H1 (cell line): Measurements from ENCODE around the gene SFMBT2. TPM values are rescaled to one million over a fixed set of nuclear protein-coding genes. Genes with fewer than 3 reads are reported as not detected.

Experiments
- CTCF ChIA-PET: fragments of 300-600 bp; sonication (Branson Sonifier 250); formaldehyde crosslinking; loops from one replicate; lab custom pipeline; 2021; ENCODE audit not compliant: partially characterized antibody; lab: Charles Lee
- POLR2A ChIA-PET: fragments of 300-600 bp; sonication (Branson Sonifier 250); formaldehyde crosslinking; loops from one replicate; lab custom pipeline; 2021; ENCODE audit warnings: inconsistent platforms; ENCODE audit not compliant: partially characterized antibody; lab: Charles Lee
- DNase-seq, 2 experiments: peaks; one replicate each; pipeline versions ENCODE4 v3.0.0 to v3.0.0-alpha.2; 2010 to 2022; ENCODE audit warnings: low spot score in 2 of 2, low read depth in 1 of 2, mixed read lengths in 1 of 2
- FAIRE-seq: peaks from 2 replicates; lab custom pipeline; 2011; peaks lifted over from hg19 to GRCh38; lab: Jason Lieb, UNC
- H2AFZ ChIP-seq: 2 replicates; pipeline ENCODE4 v1.8.1; 2012; ENCODE audit warnings: low read length, inconsistent platforms
- H2AK5ac ChIP-seq: 2 replicates; pipeline ENCODE4 v1.6.1; 2013; ENCODE audit warnings: low read depth, low read length
- H2BK120ac ChIP-seq: replicated peaks from 2 replicates; pipeline ENCODE3; 2013; ENCODE audit warnings: low read depth, low read length, inconsistent platforms
- H2BK12ac ChIP-seq: 2 replicates; pipeline ENCODE4 v1.6.1; 2013; ENCODE audit warnings: low read depth, low read length
- H2BK15ac ChIP-seq: 2 replicates; pipeline ENCODE4 v1.6.1; 2013; ENCODE audit warnings: low read length
- H2BK20ac ChIP-seq: 2 replicates; pipeline ENCODE4 v1.6.1; 2013; ENCODE audit warnings: low read length
- H2BK5ac ChIP-seq: 2 replicates; pipeline ENCODE4 v1.6.1; 2013; ENCODE audit warnings: low read depth, low read length
- H3K14ac ChIP-seq: 2 replicates; pipeline ENCODE4 v1.6.1; 2013; ENCODE audit warnings: inconsistent platforms; ENCODE audit not compliant: insufficient read length
- H3K18ac ChIP-seq: 2 replicates; pipeline ENCODE4 v1.6.1; 2013; ENCODE audit warnings: low read length; ENCODE audit errors: extremely low read depth
- H3K23ac ChIP-seq: 2 replicates; pipeline ENCODE4 v1.6.1; 2013; ENCODE audit warnings: inconsistent platforms; ENCODE audit not compliant: insufficient read length
- H3K23me2 ChIP-seq: 2 replicates; pipeline ENCODE4 v1.6.1; 2013; ENCODE audit warnings: low read depth, low read length
- H3K27ac ChIP-seq: 2 replicates; pipeline ENCODE4 v1.6.1; 2011; ENCODE audit warnings: low read depth, low read length, inconsistent platforms
- H3K27me3 ChIP-seq, 4 experiments: replicated peaks in 1 of 4; 1 replicate in 1 of 4; 2 replicates in 3 of 4; pipeline versions ENCODE4 v1.6.1 to v1.8.1; 2011 to 2013; ENCODE audit warnings: low read length in 3 of 4, mild to moderate bottlenecking in 3 of 4, inconsistent platforms in 2 of 4, mixed read lengths in 2 of 4, moderate library complexity in 1 of 4; ENCODE audit not compliant: control insufficient read depth in 3 of 4, insufficient read depth in 3 of 4; ENCODE audit errors: extremely low read depth in 1 of 4
- H3K36me3 ChIP-seq, 4 experiments: 2 replicates each; pipeline versions ENCODE4 v1.6.1 to v1.8.1; 2011 to 2013; ENCODE audit warnings: mild to moderate bottlenecking in 4 of 4, low read length in 3 of 4, moderate library complexity in 2 of 4, control low read depth in 1 of 4, inconsistent platforms in 1 of 4; ENCODE audit not compliant: insufficient read depth in 4 of 4, control insufficient read depth in 2 of 4
- H3K4ac ChIP-seq: replicated peaks from 2 replicates; pipeline ENCODE3; 2013; ENCODE audit warnings: low read length, low read depth, mixed read lengths, inconsistent platforms; ENCODE audit not compliant: insufficient read length
- H3K4me1 ChIP-seq, 4 experiments: replicated peaks in 1 of 4; 1 replicate in 1 of 4; 2 replicates in 3 of 4; pipeline versions ENCODE4 v1.6.1 to v1.8.1; 2011 to 2013; ENCODE audit warnings: low read length in 3 of 4, inconsistent platforms in 2 of 4, mixed read lengths in 1 of 4; ENCODE audit not compliant: insufficient read depth in 4 of 4, control insufficient read depth in 3 of 4
- H3K4me2 ChIP-seq, 2 experiments: 2 replicates each; pipeline versions ENCODE4 v1.6.1 to v1.8.1; 2011 to 2013; ENCODE audit warnings: low read depth in 2 of 2, low read length in 2 of 2, control low read depth in 1 of 2, inconsistent platforms in 1 of 2, mild to moderate bottlenecking in 1 of 2; ENCODE audit not compliant: insufficient read depth in 1 of 2
- H3K4me3 ChIP-seq, 4 experiments: fragments of 200-600, 300-600 bp in 1 of 4; sonication (generic), shearing (Covaris generic), sonication (Bioruptor Twin) in 1 of 4; 2 replicates each; pipeline versions ENCODE4 v1.5.1 to v1.8.1; 2011 to 2016; ENCODE audit warnings: low read length in 4 of 4, low read depth in 3 of 4, control low read depth in 2 of 4, inconsistent platforms in 2 of 4, mild to moderate bottlenecking in 2 of 4, mixed read lengths in 1 of 4, moderate library complexity in 1 of 4; ENCODE audit not compliant: insufficient read depth in 2 of 4; ENCODE audit errors: extremely low read depth in 1 of 4
- H3K56ac ChIP-seq: replicated peaks from 2 replicates; pipeline ENCODE3; 2013; ENCODE audit warnings: low read depth, mild to moderate bottlenecking, mixed read lengths, low read length, inconsistent platforms; ENCODE audit not compliant: insufficient read length
- H3K79me1 ChIP-seq: 2 replicates; pipeline ENCODE4 v1.6.1; 2013; ENCODE audit warnings: low read depth, low read length, control low read depth
- H3K79me2 ChIP-seq, 2 experiments: 2 replicates each; pipeline versions ENCODE4 v1.6.1 to v1.8.1; 2012 to 2013; ENCODE audit warnings: low read length in 2 of 2, mild to moderate bottlenecking in 2 of 2, inconsistent platforms in 1 of 2; ENCODE audit not compliant: insufficient read depth in 2 of 2, control insufficient read depth in 1 of 2
- H3K9ac ChIP-seq, 4 experiments: replicated peaks in 1 of 4; 1 replicate in 1 of 4; 2 replicates in 3 of 4; pipeline versions ENCODE4 v1.6.1 to v1.8.1; 2011 to 2013; ENCODE audit warnings: low read depth in 3 of 4, low read length in 3 of 4, control low read depth in 2 of 4, mild to moderate bottlenecking in 2 of 4, moderate library complexity in 2 of 4, inconsistent platforms in 1 of 4; ENCODE audit errors: extremely low read depth in 1 of 4
- H3K9me3 ChIP-seq, 2 experiments: 2 replicates each; pipeline versions ENCODE4 v1.6.1 to v1.8.1; 2012 to 2013; ENCODE audit warnings: mild to moderate bottlenecking in 2 of 2, moderate library complexity in 2 of 2, control low read depth in 1 of 2, inconsistent platforms in 1 of 2, low read depth in 1 of 2, low read length in 1 of 2, mixed read lengths in 1 of 2; ENCODE audit not compliant: insufficient read depth in 2 of 2
- H4K20me1 ChIP-seq, 2 experiments: replicated peaks in 1 of 2; 2 replicates each; pipeline versions ENCODE3 to v1.8.1; 2011 to 2013; ENCODE audit warnings: inconsistent platforms in 2 of 2, low read length in 2 of 2, mild to moderate bottlenecking in 1 of 2; ENCODE audit not compliant: insufficient read depth in 2 of 2, control insufficient read depth in 1 of 2
- H4K5ac ChIP-seq: 2 replicates; pipeline ENCODE4 v1.6.1; 2013; ENCODE audit warnings: low read length, low read depth, mixed read lengths, inconsistent platforms; ENCODE audit not compliant: insufficient read length
- H4K8ac ChIP-seq: 2 replicates; pipeline ENCODE4 v1.8.0; 2013; ENCODE audit warnings: mild to moderate bottlenecking, moderate library complexity, low read length, inconsistent platforms; ENCODE audit not compliant: insufficient read depth; ENCODE audit errors: extremely low read depth
- H4K91ac ChIP-seq: replicated peaks from 2 replicates; pipeline ENCODE3; 2013; ENCODE audit warnings: low read length, mixed read lengths, inconsistent platforms; ENCODE audit not compliant: insufficient read length
- CREB1 ChIP-seq: IDR thresholded peaks from 2 replicates; pipeline ENCODE4 v1.6.1; 2012; ENCODE audit warnings: inconsistent platforms
- CTCF ChIP-seq, 3 experiments: IDR thresholded peaks; 1 replicate in 2 of 3; 2 replicates in 1 of 3; pipeline versions ENCODE4 v1.5.1 to v1.6.1; 2011; ENCODE audit warnings: low read length in 3 of 3, mild to moderate bottlenecking in 3 of 3, inconsistent platforms in 2 of 3, low read depth in 1 of 3, moderate library complexity in 1 of 3; ENCODE audit not compliant: insufficient read depth in 1 of 3; ENCODE audit errors: control extremely low read depth in 1 of 3
- GABPA ChIP-seq: IDR thresholded peaks from 2 replicates; pipeline ENCODE4 v1.6.1; 2011; ENCODE audit warnings: mild to moderate bottlenecking, low read length, moderate library complexity, borderline replicate concordance; ENCODE audit not compliant: insufficient read depth
- RBBP5 ChIP-seq: IDR thresholded peaks from 2 replicates; pipeline ENCODE4 v1.7.1; 2012; ENCODE audit warnings: low read depth, mild to moderate bottlenecking, inconsistent platforms, low read length, moderate library complexity, borderline replicate concordance
- SP4 ChIP-seq: IDR thresholded peaks from 2 replicates; pipeline ENCODE4 v1.6.1; 2012; ENCODE audit warnings: low read length, inconsistent platforms
- TEAD4 ChIP-seq: IDR thresholded peaks from 2 replicates; pipeline ENCODE4 v1.6.1; 2012; ENCODE audit warnings: low read depth, low read length, inconsistent platforms, mixed read lengths
- polyA plus RNA-seq, 7 experiments: library from polyadenylated mRNA; depleted of rRNA in 3 of 7; stranded (reverse) in 5 of 7; unstranded in 2 of 7; fragments of >200 nt in 5 of 7; fragments of 200-250 nt in 2 of 7; gene quantifications; 1 replicate in 5 of 7; 2 replicates in 1 of 7; 4 replicates in 1 of 7; pipeline versions ENCODE4 v1.2.1 to v1.2.3, GENCODE V29; 2011 to 2013; ENCODE audit warnings: missing spikeins in 2 of 7, mixed read lengths in 2 of 7
- total RNA-seq: library from RNA; stranded (reverse); fragmentation: NEBNext Ultra II Directional; extraction: Animal tissue kit (Norgen Biotek cat#: 25700); gene quantifications from 2 replicates; pipeline ENCODE4 v1.2.1, GENCODE V29; 2021

Gene SFMBT2
- total and polyA plus RNA-seq, 2 of the 8 experiments (the other 6 are each of a cell fraction or from before 2014, with no cell fraction given): 2.9 to 11.0 TPM

GRCh38 chr10:7319632-7320031, 91.2 kb downstream of the SFMBT2 start:
- no peak overlapping the region for H2AFZ ChIP-seq
- POLR2A ChIA-PET: interaction anchor here (0.8 kb wide), 1 partner anchor 15 kb away, joined by 3 read pairs; no protein-coding TSS in a partner anchor
- TF ChIP-seq TEAD4 (no peak), CREB1 (no peak), CTCF (IDR thresholded peaks at IDR 0.05; ENCODE audit: control extremely low read depth in 1 of 3, insufficient read depth in 1 of 3, low read depth in 1 of 3, low read length in 3 of 3) (no peak), RBBP5 (no peak), SP4 (no peak), GABPA (no peak)

More at GRCh38 chr10:7319632-7320031, 91.2 kb downstream of the SFMBT2 start:
- Histone ChIP-seq H3K9ac (no peak overlapping the region), H2BK5ac (no peak overlapping the region), H4K20me1 (no peaks in the 10 kb centered on the region), H3K23ac (no peak overlapping the region), H2BK12ac (no peak overlapping the region), H3K14ac (no peak overlapping the region), H3K27me3 (no peaks in the 10 kb centered on the region), H3K56ac (no peak overlapping the region), H3K79me2 (peaks cover 0 to 10% of the 10 kb centered on the region in 2 experiments; a peak in 1 of 4 replicates), H2AK5ac (no peak overlapping the region), H4K91ac (no peak overlapping the region), H2BK20ac (no peak overlapping the region), H3K79me1 (no peaks in the 10 kb centered on the region; the same call in 1 of the 2 replicates), H3K27ac (no peak overlapping the region), H3K4ac (no peak overlapping the region), H4K8ac (no peak overlapping the region), H3K18ac (no peak overlapping the region), H3K23me2 (no peaks in the 10 kb centered on the region), H2BK120ac (no peak overlapping the region), H3K4me3 (no peak overlapping the region), H4K5ac (no peak overlapping the region), H3K4me1 (no peaks in the 10 kb centered on the region), H3K36me3 (no peaks in the 10 kb centered on the region), H2BK15ac (no peak overlapping the region), H3K4me2 (no peak overlapping the region), H3K9me3 (peaks cover 0 to 7% of the 10 kb centered on the region in 2 experiments; a peak in 2 of 4 replicates)
- no peak for FAIRE-seq
- no peak for DNase-seq
- CTCF ChIA-PET: interaction anchor here (1.2 kb wide), 1 partner anchor 18 kb away, joined by 5 read pairs; no protein-coding TSS in a partner anchor
